Measurements from ENCODE around the gene HTRA1.

HTRA1 gene

GRCh38 chr10:122521011-122521410 lies 59.7 kb downstream of the HTRA1 start:
- no peak for DNase-seq

DNA sequence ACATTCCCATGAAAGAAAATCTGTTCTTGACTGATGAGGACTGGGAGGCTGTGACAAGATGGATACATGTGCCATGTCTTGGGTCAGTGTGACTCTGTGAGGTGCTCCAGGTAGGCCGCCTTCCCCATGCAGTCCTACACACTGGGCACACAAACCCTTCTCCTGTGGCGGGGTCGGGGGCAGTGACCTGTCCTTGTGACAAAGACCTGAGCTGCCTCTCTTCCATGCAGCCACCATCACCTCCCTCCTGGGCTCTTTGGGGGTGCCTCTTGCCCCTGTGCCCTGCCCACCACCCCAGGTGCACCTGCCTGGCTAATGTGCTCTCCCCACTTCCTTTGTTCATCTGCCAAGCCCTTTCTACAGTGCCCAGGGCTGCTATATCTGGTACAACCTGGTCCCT lies 63.5 kb downstream of the HTRA1 start:
- no peak for DNase-seq

DNA sequence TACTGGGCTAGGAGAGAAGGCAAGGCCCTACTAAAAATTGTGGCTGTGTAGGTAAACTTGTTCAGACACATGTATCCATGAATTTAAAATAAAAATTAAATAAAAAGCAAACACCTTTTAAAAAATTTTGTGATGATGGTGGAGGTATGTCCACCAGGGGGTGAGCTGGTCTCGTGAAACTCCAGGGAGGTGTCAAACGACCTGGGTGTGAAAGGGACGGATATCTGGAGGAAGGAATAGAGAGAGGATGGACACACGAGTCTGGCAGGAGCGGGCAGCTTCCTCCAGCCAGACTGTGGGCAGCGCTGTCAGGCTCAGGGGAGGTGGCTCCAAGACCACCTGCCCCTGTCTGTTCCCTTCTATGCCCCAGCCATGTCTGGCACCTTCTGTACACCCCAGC lies 64.4 kb downstream of the HTRA1 start:
- no peak for DNase-seq

DNA sequence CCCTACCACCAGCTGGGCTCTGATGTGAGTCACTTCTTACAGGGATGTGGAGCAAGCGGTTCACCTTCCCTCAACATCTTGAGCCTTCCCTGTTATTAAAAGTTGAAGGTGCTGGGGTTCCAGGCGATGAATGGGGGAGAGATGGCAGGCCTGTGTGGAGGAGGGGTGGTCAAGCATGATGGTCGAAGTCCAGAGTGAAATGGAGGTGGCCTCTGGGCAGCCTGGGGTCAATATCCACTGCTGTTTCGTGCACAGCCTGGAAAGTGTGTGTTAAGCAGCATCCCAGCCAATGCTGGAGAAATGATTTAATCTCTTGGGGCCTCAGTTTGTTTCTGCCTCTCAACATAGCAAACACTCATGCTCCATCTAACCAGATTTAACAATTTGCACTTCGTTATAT lies 65.5 kb downstream of the HTRA1 start:
- no peak for DNase-seq

GRCh38 chr10:122530177-122530576 lies 68.8 kb downstream of the HTRA1 start:
- DNase-seq = no peak

DNA sequence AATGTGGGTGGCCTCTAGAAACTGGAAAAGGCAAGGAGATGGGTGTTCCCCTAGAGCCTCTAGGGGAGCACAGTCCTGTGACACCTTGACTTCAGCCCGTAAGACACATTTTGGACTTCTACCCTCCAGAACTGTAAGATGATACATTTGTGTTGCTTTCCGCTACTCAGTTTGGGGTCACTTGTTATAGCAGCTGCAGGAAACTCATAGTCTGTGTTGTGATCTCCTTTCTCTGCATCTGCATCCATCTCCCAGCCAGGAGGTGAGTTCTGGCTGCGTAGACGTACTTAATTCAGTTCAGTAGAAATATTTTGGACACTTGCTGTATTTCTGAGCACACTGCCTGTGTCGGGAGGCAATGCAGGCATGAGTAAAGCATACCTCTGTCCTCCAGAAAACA lies 69.9 kb downstream of the HTRA1 start:
- DNase-seq = no peak

- no peak for DNase-seq
These were observed 70.6 kb downstream of the HTRA1 start for GRCh38 chr10:122531939-122532338.

DNA sequence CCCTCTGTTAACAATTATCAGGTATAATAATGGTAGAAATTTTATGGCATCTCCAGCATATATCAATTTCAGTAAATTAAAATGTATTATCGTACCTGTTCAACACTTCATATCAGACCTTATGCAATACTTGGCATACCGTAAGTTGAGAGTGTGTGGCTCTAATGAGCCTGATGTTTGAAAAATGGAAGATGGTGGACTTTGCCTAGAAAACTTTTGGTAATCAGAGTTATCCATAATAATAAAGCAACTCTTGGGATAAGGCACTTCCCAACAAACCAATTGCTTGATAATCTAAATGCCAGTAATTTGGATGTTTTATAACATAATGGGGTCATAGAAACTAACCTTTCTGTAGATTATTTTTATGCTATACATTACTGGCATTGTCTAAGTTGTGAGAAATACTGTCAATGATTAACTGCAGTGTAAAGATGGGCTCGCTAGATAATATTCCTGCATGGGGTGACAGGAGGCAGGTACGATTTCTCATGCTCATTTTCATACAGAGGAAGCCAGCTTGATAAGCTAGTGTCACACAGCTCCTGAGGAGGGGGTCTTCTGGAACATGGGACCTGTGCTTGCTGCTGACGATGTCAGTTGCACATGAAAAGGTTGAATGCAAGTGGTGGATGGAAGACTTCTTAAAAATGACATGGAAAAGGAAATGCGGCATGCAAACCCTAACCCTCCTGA lies 71.4 kb downstream of the HTRA1 start:
- no peak for DNase-seq

- DNase-seq = no peak
These were observed 76.2 kb downstream of the HTRA1 start for GRCh38 chr10:122537545-122537944.

DNA sequence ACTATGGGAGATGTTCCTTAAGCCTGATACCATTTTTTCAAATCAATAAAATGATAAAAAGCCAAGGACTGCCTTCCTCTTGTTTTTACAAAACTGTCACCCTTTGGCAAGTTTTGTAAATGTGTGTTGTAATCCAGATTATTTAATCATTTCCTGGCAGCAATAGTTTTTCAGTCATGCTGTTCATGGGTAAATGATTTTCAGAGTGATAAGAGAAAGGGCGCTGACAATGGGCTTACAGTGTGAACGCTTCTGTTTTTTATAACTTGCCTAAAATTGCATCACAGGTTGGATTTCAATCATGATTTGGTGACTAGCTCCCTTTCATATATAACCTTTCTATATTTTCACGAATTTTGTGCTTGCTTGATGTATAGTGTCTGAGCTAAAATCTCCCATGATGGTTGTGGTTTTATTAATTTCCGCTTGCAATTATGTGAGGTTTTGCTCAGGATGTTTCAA lies 80.2 kb downstream of the HTRA1 start:
- DNase-seq = no peak

DNA sequence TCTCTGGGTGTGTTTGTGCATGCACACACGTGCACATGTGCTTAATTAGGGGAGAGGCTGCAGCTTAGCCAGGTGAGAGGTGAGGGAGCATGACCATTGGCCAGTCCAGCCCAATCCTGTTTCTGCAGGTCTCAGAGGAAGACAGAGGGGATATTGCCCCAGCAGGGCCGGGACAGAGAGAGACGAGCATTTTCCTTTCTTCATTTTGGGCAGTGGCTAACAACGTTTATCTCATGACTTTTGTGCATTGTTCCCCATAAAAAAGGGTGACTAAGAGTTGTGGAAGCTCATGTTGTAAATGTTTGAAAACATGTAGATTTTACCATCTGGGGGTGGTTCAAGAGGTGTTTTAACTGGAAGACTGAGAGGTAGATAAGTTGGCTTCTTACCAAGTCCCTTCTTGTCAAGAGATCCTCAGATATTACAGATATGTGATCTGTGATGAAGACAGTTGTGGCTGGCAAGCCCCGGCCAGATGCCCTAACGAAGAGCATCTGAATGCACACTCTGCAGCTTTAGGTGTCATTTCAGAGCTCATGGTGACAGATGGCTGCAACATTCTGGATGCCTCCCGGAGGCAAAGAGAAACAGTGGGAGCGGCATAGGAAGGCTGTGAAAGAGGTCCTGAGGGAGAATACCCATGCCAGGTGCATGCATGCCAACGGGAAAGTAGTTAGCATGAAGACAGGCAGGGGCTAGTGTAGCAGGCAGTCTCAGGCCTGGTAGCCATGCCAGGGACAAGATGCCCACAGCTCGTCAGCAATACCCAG lies 82.5 kb downstream of the HTRA1 start:
- DNase-seq = no peak

GRCh38 chr10:122544493-122544892 lies 83.1 kb downstream of the HTRA1 start:
- DNase-seq = no peak

GRCh38 chr10:122546242-122546641 lies 84.9 kb downstream of the HTRA1 start:
- DNase-seq = no peak

DNA sequence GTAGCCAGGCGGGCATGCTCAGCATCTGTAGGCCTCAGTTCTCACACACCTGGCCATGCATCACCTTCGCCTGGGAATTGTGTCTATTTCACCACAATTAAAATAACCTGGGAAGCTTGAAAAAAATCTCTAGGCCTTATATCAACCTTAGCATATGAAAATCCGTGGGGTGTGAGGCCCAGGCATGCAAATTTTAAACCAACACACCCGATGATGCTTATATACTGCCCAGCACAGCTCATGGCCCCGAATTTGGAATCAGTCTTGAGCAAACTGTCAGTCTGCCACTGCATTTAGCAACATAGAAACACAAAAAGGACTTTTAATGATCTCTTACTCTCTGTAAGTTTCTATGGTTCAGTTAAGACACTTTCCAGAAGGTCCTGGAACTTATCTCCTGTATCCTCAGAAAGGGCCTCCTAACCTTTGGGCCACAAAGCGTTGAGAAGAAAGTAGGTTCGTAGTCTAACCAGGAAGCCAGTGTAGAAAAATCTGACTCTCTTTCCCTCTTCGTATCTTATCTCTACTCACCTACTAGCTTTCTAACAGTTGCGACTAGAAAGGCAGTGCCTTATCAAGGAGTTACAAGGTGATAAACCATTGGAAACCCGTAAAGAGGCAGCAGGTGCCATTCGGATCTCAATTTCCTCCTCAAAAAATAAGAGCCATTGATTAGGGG lies 87.2 kb downstream of the HTRA1 start:
- no peak for DNase-seq

- DNase-seq = peak; percentile 18
These were observed 88.3 kb downstream of the HTRA1 start for GRCh38 chr10:122549636-122550035.

DNA sequence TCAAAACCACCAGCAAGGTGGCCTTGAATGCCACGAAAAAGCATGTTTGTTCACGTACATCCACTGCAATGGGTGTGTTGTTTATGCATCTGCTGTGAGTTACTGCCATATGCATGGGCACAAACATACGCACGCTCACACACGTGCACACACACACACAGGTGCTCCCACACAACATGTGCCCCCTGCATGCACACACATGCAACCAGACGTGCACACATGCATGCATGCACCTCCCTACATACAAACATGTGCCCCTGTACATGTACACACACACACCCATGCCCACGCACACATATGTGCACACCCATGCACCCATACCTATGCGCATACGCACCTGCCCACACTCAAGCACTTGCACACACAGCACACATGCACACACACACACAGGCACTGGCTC lies 89.1 kb downstream of the HTRA1 start:
- DNase-seq = no peak

- DNase-seq = no peak
These were observed 89.6 kb downstream of the HTRA1 start for GRCh38 chr10:122550983-122551382.

- DNase-seq = no peak
These were observed 90.1 kb downstream of the HTRA1 start for GRCh38 chr10:122551450-122551849.

- no peak for DNase-seq
These were observed 92.0 kb downstream of the HTRA1 start for GRCh38 chr10:122553341-122553740.

GRCh38 chr10:122554131-122555036 lies 93.0 kb downstream of the HTRA1 start:
- DNase-seq = no peak

GRCh38 chr10:122555442-122555841 lies 94.1 kb downstream of the HTRA1 start:
- DNase-seq = no peak

GRCh38 chr10:122557516-122557915 lies 96.2 kb downstream of the HTRA1 start:
- no peak for DNase-seq

- no peak for DNase-seq
These were observed 97.1 kb downstream of the HTRA1 start for GRCh38 chr10:122558452-122558851.
